Spleen (tissue), 7 donors: Measurements from ENCODE around the gene CCDC70.

Experiments used
- POLR2AphosphoS5 ChIP-seq, 3 donors: sonication (generic); formaldehyde crosslinking; IDR thresholded peaks; one replicate each; pipeline ENCODE4 v1.5.1; 2017; ENCODE audit warnings: antibody characterized with exemption in 3 of 3
- TF ChIP-seq, protein P1 (sequence below), 11 experiments: fragments of 200-600 bp in 7 of 11; fragments of 450-650 bp in 4 of 11; sonication (generic) in 4 of 11; IDR thresholded peaks in 8 of 11; conservative IDR thresholded peaks in 3 of 11; 1 replicate in 7 of 11; 2 replicates in 4 of 11; pipeline versions ENCODE4 v1.4.0 to v1.8.0; 2016 to 2021; ENCODE audit warnings: antibody characterized with exemption in 11 of 11, inconsistent platforms in 4 of 11, mild to moderate bottlenecking in 1 of 11
- donor health status: DM: no; HTN: no; CAD: no; lungs with moderate emphysema.
- donor health status: DM: no; HTN: no; CAD: no.
- donor health status: DM: no; HTN: no; CAD: no.

GRCh38 chr13:51829568-51829899 is 32.2 kb upstream of the CCDC70 start:
- TF ChIP-seq, protein P1, sequence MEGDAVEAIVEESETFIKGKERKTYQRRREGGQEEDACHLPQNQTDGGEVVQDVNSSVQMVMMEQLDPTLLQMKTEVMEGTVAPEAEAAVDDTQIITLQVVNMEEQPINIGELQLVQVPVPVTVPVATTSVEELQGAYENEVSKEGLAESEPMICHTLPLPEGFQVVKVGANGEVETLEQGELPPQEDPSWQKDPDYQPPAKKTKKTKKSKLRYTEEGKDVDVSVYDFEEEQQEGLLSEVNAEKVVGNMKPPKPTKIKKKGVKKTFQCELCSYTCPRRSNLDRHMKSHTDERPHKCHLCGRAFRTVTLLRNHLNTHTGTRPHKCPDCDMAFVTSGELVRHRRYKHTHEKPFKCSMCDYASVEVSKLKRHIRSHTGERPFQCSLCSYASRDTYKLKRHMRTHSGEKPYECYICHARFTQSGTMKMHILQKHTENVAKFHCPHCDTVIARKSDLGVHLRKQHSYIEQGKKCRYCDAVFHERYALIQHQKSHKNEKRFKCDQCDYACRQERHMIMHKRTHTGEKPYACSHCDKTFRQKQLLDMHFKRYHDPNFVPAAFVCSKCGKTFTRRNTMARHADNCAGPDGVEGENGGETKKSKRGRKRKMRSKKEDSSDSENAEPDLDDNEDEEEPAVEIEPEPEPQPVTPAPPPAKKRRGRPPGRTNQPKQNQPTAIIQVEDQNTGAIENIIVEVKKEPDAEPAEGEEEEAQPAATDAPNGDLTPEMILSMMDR (IDR thresholded peaks at IDR 0.05 in 8 of 11, conservative IDR thresholded peaks at IDR 0.05 in 3 of 11) = no peak
- no peak for TF ChIP-seq POLR2AphosphoS5 (IDR thresholded peaks at IDR 0.05)
